SK-N-SH (cell line): ENCODE measurements around the gene ARHGAP26.

Source experiments
- CHD2 ChIP-seq: fragments of 150-350 bp; IDR thresholded peaks from 2 replicates; pipeline ENCODE4 v1.6.1; 2018; ENCODE audit warnings: low read length; ENCODE audit not compliant: partially characterized antibody
- EP300 ChIP-seq, 2 experiments: IDR thresholded peaks; 2 replicates each; pipeline versions ENCODE4 v1.4.0 to v1.6.1; 2012; ENCODE audit warnings: borderline replicate concordance in 1 of 2, low read depth in 1 of 2, low read length in 1 of 2
- GABPA ChIP-seq: IDR thresholded peaks from 2 replicates; pipeline ENCODE4 v1.4.0; 2012; ENCODE audit warnings: low read depth, mild to moderate bottlenecking
- GATA2 ChIP-seq: sonication (generic); formaldehyde crosslinking; IDR thresholded peaks from 2 replicates; pipeline ENCODE4 v1.5.0; 2020; ENCODE audit warnings: mild to moderate bottlenecking, missing genetic modification reagents
- JUND ChIP-seq: IDR thresholded peaks from 2 replicates; pipeline ENCODE4 v1.4.0; 2012
- NRF1 ChIP-seq: IDR thresholded peaks from 2 replicates; pipeline ENCODE4 v1.6.1; 2012; ENCODE audit warnings: low read depth, mild to moderate bottlenecking, low read length
- POLR2AphosphoS5 ChIP-seq: IDR thresholded peaks from 2 replicates; pipeline ENCODE4 v1.6.1; 2012; ENCODE audit warnings: low read depth, low read length
- SMC3 ChIP-seq: IDR thresholded peaks from 2 replicates; pipeline ENCODE4 v1.6.1; 2012; ENCODE audit warnings: low read depth, low read length, improper control_type of control experiment
- TAF1 ChIP-seq: IDR thresholded peaks from 2 replicates; pipeline ENCODE4 v1.6.1; 2012; ENCODE audit warnings: low read depth, mild to moderate bottlenecking, low read length, moderate library complexity, borderline replicate concordance
- TCF12 ChIP-seq: IDR thresholded peaks from 2 replicates; pipeline ENCODE4 v1.4.0; 2012
- TF ChIP-seq, protein P1 (sequence below): fragments of 200-600 bp; sonication (generic); IDR thresholded peaks from 2 replicates; pipeline ENCODE4 v1.6.1; 2017; ENCODE audit warnings: antibody characterized with exemption, mild to moderate bottlenecking, moderate library complexity
- TF ChIP-seq, protein P2 (sequence below): IDR thresholded peaks from 2 replicates; pipeline ENCODE4 v1.4.0; 2012; ENCODE audit warnings: low read depth, borderline replicate concordance
- TF ChIP-seq, protein P3 (sequence below): fragments of 150-350 bp; IDR thresholded peaks from 2 replicates; pipeline ENCODE4 v1.6.1; 2016; ENCODE audit warnings: mild to moderate bottlenecking, low read depth, low read length
- TF ChIP-seq, protein P4 (sequence below): fragments of 150-350 bp; IDR thresholded peaks from 2 replicates; pipeline ENCODE4 v1.6.1; 2017; ENCODE audit warnings: antibody characterized with exemption, low read length, low read depth, borderline replicate concordance

DNA sequence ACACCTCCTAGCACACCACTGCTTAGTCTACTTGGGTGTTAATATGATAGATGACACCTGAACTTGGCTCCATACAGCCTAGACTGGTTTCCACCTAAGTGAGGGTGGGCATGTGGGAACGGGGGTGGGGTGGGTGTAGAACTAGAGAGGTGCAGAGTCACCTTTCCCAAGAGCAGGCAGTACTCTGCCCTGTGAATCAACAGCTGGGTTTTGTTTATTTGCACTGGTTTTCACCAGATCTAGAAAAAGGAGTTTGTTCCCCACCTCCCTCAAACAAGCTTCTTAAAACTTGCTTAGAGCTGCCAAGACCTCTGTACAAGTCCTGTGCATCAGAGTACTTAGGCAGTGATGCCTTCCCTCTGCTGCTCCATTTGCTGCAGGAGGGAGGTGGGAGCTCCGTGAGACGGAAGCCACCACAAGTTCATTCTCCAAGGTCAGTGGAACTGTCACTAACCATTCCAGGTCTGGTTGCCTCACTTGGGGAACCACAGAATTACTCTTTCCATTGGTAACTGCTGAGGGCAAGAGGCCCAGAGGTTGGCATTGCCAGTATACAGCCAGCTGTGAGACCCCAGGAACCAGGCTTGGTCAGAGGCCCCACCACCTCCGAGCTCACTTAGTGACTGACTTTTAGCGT, 469.8 kb downstream of the ARHGAP26 start:
- TF ChIP-seq, protein P1, sequence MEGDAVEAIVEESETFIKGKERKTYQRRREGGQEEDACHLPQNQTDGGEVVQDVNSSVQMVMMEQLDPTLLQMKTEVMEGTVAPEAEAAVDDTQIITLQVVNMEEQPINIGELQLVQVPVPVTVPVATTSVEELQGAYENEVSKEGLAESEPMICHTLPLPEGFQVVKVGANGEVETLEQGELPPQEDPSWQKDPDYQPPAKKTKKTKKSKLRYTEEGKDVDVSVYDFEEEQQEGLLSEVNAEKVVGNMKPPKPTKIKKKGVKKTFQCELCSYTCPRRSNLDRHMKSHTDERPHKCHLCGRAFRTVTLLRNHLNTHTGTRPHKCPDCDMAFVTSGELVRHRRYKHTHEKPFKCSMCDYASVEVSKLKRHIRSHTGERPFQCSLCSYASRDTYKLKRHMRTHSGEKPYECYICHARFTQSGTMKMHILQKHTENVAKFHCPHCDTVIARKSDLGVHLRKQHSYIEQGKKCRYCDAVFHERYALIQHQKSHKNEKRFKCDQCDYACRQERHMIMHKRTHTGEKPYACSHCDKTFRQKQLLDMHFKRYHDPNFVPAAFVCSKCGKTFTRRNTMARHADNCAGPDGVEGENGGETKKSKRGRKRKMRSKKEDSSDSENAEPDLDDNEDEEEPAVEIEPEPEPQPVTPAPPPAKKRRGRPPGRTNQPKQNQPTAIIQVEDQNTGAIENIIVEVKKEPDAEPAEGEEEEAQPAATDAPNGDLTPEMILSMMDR: no peak
- TF ChIP-seq, protein P2, sequence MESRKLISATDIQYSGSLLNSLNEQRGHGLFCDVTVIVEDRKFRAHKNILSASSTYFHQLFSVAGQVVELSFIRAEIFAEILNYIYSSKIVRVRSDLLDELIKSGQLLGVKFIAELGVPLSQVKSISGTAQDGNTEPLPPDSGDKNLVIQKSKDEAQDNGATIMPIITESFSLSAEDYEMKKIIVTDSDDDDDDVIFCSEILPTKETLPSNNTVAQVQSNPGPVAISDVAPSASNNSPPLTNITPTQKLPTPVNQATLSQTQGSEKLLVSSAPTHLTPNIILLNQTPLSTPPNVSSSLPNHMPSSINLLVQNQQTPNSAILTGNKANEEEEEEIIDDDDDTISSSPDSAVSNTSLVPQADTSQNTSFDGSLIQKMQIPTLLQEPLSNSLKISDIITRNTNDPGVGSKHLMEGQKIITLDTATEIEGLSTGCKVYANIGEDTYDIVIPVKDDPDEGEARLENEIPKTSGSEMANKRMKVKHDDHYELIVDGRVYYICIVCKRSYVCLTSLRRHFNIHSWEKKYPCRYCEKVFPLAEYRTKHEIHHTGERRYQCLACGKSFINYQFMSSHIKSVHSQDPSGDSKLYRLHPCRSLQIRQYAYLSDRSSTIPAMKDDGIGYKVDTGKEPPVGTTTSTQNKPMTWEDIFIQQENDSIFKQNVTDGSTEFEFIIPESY: no peak
- TF ChIP-seq SMC3 (no peak), CHD2 (no peak), POLR2AphosphoS5 (no peak), GATA2 (CRISPR knock-in tag) (no peak), JUND (no peak), TAF1 (no peak), EP300 (IDR thresholded peaks at IDR 0.05; ENCODE audit: borderline replicate concordance in 1 of 2, low read depth in 1 of 2, low read length in 1 of 2) (no peak), NRF1 (no peak), GABPA (no peak), TCF12 (no peak)
- TF ChIP-seq, protein P3, sequence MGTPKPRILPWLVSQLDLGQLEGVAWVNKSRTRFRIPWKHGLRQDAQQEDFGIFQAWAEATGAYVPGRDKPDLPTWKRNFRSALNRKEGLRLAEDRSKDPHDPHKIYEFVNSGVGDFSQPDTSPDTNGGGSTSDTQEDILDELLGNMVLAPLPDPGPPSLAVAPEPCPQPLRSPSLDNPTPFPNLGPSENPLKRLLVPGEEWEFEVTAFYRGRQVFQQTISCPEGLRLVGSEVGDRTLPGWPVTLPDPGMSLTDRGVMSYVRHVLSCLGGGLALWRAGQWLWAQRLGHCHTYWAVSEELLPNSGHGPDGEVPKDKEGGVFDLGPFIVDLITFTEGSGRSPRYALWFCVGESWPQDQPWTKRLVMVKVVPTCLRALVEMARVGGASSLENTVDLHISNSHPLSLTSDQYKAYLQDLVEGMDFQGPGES: no peak
- TF ChIP-seq, protein P4, sequence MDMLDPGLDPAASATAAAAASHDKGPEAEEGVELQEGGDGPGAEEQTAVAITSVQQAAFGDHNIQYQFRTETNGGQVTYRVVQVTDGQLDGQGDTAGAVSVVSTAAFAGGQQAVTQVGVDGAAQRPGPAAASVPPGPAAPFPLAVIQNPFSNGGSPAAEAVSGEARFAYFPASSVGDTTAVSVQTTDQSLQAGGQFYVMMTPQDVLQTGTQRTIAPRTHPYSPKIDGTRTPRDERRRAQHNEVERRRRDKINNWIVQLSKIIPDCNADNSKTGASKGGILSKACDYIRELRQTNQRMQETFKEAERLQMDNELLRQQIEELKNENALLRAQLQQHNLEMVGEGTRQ: no peak
